Naive thymus-derived CD4-positive, alpha-beta T cell (primary cell): Measurements from ENCODE around the gene SEMA3F. TPM values are rescaled to one million over a fixed set of nuclear protein-coding genes. Genes with fewer than 3 reads are reported as not detected.
A peak's percentile ranks its signal among the peaks of the same experiment; 100 is the strongest.
"Not testable (repeated sequence)": the region's sequence is repeated elsewhere in the genome, so short reads cannot be mapped to it uniquely, and the experiment has no call there.

Experiments
- ATAC-seq: fragments of 150-1000 bp; cut with Tn5 transposase; 2 replicates; pipeline ENCODE4 v1.10.0; 2021; ENCODE audit warnings: mild to moderate bottlenecking, moderate library complexity
- CTCF ChIA-PET: fragments of 350-600 bp; sonication (Branson Sonifier 250); formaldehyde crosslinking; loops from one replicate; lab custom pipeline; 2021; ENCODE audit warnings: antibody characterized with exemption; lab: Charles Lee
- POLR2A ChIA-PET: fragments of 350-600 bp; sonication (Branson Sonifier 250); formaldehyde crosslinking; loops from one replicate; lab custom pipeline; 2021; ENCODE audit warnings: antibody characterized with exemption, inconsistent platforms; lab: Charles Lee
- DNase-seq, 9 donors: peaks; one replicate each; pipeline versions ENCODE4 v3.0.0 to v3.0.0-alpha.2; 2020 to 2022; ENCODE audit warnings: mixed read lengths in 1 of 9
- H3K27ac ChIP-seq: one replicate; pipeline ENCODE4 v1.7.0; 2013; ENCODE audit warnings: mild to moderate bottlenecking, low read depth, low read length, moderate library complexity
- H3K27me3 ChIP-seq, 2 donors: one replicate each; pipeline ENCODE4 v1.7.0; 2013; ENCODE audit warnings: low read length in 2 of 2, mild to moderate bottlenecking in 2 of 2, moderate library complexity in 2 of 2; ENCODE audit not compliant: control insufficient read depth in 2 of 2, insufficient read depth in 2 of 2
- H3K36me3 ChIP-seq, 3 experiments: 1 replicate in 2 of 3; 2 replicates in 1 of 3; pipeline ENCODE4 v1.7.0; 2013; ENCODE audit warnings: low read length in 3 of 3, mild to moderate bottlenecking in 3 of 3, moderate library complexity in 1 of 3; ENCODE audit not compliant: insufficient read depth in 3 of 3, control insufficient read depth in 2 of 3
- H3K4me1 ChIP-seq, 2 donors: one replicate each; pipeline ENCODE4 v1.7.0; 2013; ENCODE audit warnings: low read length in 2 of 2, mild to moderate bottlenecking in 2 of 2, moderate library complexity in 1 of 2; ENCODE audit not compliant: control insufficient read depth in 2 of 2, insufficient read depth in 2 of 2
- H3K4me3 ChIP-seq: 2 replicates; pipeline ENCODE4 v1.7.0; 2013; ENCODE audit warnings: mild to moderate bottlenecking, low read length
- H3K9me3 ChIP-seq, 3 experiments: 1 replicate in 2 of 3; 2 replicates in 1 of 3; pipeline ENCODE4 v1.7.0; 2013; ENCODE audit warnings: low read length in 3 of 3; ENCODE audit not compliant: control insufficient read depth in 2 of 3
- H3K27ac Mint-ChIP-seq, 9 donors: one replicate each; pipeline ENCODE4 v1.8.0; 2020 to 2022; ENCODE audit warnings: mixed read lengths in 9 of 9, mild to moderate bottlenecking in 8 of 9, moderate library complexity in 5 of 9, inconsistent platforms in 2 of 9
- H3K27me3 Mint-ChIP-seq, 5 donors: one replicate each; pipeline ENCODE4 v1.8.0; 2021 to 2022; ENCODE audit warnings: mixed read lengths in 5 of 5, mild to moderate bottlenecking in 1 of 5
- H3K36me3 Mint-ChIP-seq, 5 donors: one replicate each; pipeline ENCODE4 v1.8.0; 2020 to 2022; ENCODE audit warnings: mixed read lengths in 5 of 5, mild to moderate bottlenecking in 3 of 5, inconsistent platforms in 1 of 5
- H3K4me1 Mint-ChIP-seq, 7 donors: one replicate each; pipeline ENCODE4 v1.8.0; 2020 to 2022; ENCODE audit warnings: mixed read lengths in 7 of 7, mild to moderate bottlenecking in 3 of 7, inconsistent platforms in 1 of 7
- H3K4me3 Mint-ChIP-seq, 10 donors: one replicate each; pipeline ENCODE4 v1.8.0; 2020 to 2022; ENCODE audit warnings: mild to moderate bottlenecking in 10 of 10, mixed read lengths in 10 of 10, moderate library complexity in 6 of 10, inconsistent platforms in 2 of 10
- H3K9me3 Mint-ChIP-seq, 11 donors: one replicate each; pipeline ENCODE4 v1.8.0; 2020 to 2022; ENCODE audit warnings: mixed read lengths in 11 of 11, mild to moderate bottlenecking in 4 of 11, inconsistent platforms in 1 of 11, moderate library complexity in 1 of 11
- intact Hi-C, 2 donors: fragments of 100-400 bp; cut with micrococcal nuclease; formaldehyde crosslinking; loops; one replicate each; pipeline ENCODE4 v1.15.1; 2023
- polyA plus RNA-seq, 2 donors: library from polyadenylated mRNA; unstranded; fragments of 300-500 nt; fragmentation: Illumina TruSeq; gene quantifications; one replicate each; pipeline ENCODE4 v1.2.3, GENCODE V29; 2021
- total RNA-seq, 6 experiments: library from RNA in 5 of 6; stranded (reverse) in 5 of 6; gene quantifications; 1 replicate in 5 of 6; 2 replicates in 1 of 6; pipeline ENCODE4 v1.2.3 and lab custom pipeline; 2021 to 2026

Gene SEMA3F
- total and polyA plus RNA-seq, 7 experiments from 2014 or later = 0.34 to 1.1 (median 0.69) TPM; not detected in 4

DNA sequence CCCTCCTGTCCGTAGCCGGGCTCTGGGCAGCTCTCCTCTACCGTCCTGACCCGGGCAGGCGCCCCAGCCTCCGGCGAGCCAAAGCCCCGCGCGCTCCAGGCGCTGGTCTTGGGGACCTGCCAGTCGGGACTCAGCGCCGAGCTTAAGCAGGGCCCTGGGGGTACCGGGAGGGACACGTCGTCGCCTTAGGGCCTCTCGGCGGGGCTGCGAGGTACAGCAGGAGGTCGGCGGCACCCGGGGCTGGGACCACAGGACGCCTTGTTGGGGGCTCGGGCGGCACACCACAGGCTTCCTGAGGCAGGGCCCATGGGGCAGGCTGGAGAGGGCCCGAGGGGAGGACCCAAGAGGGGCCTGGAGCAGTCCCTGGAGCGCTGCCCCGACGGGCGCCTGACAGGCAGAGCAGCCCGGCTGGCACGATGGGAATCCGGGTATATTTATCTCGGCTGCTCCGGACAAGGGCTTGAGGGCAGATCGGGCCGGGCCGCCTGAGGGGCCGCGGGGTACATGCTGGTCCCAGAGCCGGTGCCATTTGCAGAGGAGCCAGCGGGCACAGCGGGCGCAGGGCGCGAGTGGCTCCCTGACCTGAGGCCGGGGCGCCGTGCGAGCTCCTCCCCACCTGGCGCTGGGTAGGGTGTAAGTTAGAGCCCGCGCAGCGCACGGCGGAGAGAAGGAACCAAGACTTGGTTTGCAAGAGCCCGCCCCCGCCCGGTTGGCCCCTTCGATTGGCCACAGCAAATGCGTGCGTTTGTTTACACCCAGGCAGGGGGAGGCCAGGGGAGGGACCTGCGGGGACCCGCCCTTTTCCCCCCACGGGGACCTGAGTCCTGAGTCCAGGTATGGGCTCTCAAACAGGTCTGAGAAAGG is 50.5 kb downstream of the SEMA3F start:
- CTCF ChIA-PET = no interaction called here
- H3K27me3 ChIP-seq = peaks cover 0 to 14% of the 10 kb centered on the region in 2 donors

DNA sequence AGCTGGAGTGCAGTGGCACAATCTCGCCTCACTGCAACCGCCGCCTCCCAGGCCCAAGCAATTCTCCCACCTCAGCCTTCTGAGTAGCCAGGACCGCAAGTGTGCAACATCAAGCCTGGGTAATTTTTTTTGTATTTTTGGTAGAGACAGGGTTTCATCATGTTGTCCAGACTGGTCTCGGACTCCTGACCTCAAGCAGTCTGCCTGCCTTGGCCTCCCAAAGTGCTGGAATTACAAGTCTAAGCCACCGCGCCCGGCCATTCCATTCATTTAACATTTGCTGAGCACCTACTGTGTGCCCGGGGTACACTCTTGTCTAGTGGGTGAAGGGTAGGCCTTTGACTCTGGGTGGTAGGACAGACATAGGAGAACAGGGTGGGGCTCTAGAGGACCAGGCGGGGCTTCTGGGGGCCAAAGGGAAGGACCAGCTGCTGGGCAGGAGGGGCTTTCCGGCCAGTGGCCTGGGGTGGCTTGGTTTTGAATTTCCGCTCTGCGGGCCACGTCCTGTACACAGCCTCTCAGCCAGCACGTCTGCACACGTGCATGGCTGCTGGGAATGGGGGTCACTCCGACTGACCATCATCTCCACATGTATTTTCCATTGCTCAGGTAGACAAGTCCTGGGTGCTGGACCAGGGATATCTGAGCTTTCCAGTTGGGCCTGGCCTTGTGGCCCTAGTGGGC is 52.4 kb downstream of the SEMA3F start:
- Mint-ChIP-seq H3K27me3 (peaks cover 26 to 51% (median 32%) of the 10 kb centered on the region in 5 donors), H3K36me3 (peaks cover 0 to 5% (median 0%) of the 10 kb centered on the region in 5 donors), H3K9me3 (no peaks in the 10 kb centered on the region), H3K4me3 (no peak overlapping the region), H3K4me1 (peaks cover 0 to 2% (median 0%) of the 10 kb centered on the region in 7 donors), H3K27ac (no peak overlapping the region)
- Histone ChIP-seq H3K36me3 (no peaks in the 10 kb centered on the region), H3K9me3 (no peaks in the 10 kb centered on the region), H3K4me3 (no peak overlapping the region), H3K27ac (no peak overlapping the region), H3K27me3 (peaks cover 0 to 10% of the 10 kb centered on the region in 2 donors), H3K4me1 (peaks cover 0 to 6% of the 10 kb centered on the region in 2 donors)
- intact Hi-C loops = no loop called here
- POLR2A ChIA-PET = no interaction called here
- no peak for DNase-seq
- no peak for ATAC-seq
- CTCF ChIA-PET = no interaction called here

More for the DNA sequence above, 50.5 kb downstream of the SEMA3F start:
- H3K9me3 Mint-ChIP-seq = no peaks in the 10 kb centered on the region
- Histone ChIP-seq H3K9me3 (no peaks in the 10 kb centered on the region), H3K27ac (no peak overlapping the region), H3K4me1 (peaks cover 0 to 6% of the 10 kb centered on the region in 2 donors), H3K36me3 (no peaks in the 10 kb centered on the region), H3K4me3 (no peak overlapping the region)
- peak overlapping the region in 7 of 10 donors; percentile 32 to 70 (median 45) for H3K4me3 Mint-ChIP-seq
- H3K27me3 Mint-ChIP-seq = peaks cover 36 to 58% (median 43%) of the 10 kb centered on the region in 5 donors
- ATAC-seq (peak; percentile 68), DNase-seq (peak in 6 of 9 donors; percentile 17 to 41 (median 26))
- peaks cover 0 to 5% (median 0%) of the 10 kb centered on the region in 5 donors for H3K36me3 Mint-ChIP-seq
- H3K4me1 Mint-ChIP-seq = peaks cover 0 to 4% (median 0%) of the 10 kb centered on the region in 7 donors
- intact Hi-C loops = no loop called here
- POLR2A ChIA-PET = no interaction called here
- no peak overlapping the region for H3K27ac Mint-ChIP-seq

DNA sequence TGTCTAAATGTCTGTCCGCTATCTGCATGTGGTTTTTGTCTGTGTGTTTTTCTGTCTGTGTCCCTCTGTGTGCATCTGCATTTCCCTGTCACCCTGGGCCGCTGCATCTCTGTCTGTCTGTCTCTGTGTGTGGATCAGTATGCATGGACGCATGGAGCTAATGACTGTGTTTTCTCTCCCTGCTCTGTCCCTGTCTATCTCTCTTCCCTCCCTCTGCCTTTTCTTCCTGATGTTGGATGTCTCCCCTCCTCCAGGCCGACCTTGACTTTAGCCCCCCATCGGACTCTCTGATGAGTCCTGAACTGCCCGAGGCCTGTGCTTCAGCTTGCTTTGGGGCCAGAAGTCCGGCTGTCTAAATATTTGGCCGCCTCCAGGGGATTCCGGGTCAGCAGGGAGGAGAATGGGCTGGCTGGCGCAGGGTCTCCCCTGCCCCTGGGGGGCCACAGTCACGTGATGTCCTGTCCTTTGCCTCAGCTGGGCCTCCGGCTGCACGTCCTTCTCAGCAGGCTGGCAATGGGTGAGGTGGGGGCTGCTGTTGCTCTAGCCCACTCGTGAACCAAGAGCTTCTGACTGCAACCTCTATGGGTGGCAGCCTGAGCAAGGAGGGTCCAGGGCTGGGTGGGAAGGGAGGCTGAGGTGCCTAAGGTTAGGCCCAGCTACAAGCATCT is 53.7 kb downstream of the SEMA3F start:
- intact Hi-C loops = no loop called here
- Mint-ChIP-seq H3K36me3 (no peaks in the 10 kb centered on the region), H3K4me1 (peaks cover 0 to 2% (median 0%) of the 10 kb centered on the region in 7 donors), H3K27ac (no peak overlapping the region), H3K27me3 (peaks cover 17 to 40% (median 23%) of the 10 kb centered on the region in 5 donors), H3K4me3 (no peak overlapping the region), H3K9me3 (no peaks in the 10 kb centered on the region)
- Histone ChIP-seq H3K4me3 (no peak overlapping the region), H3K4me1 (peaks cover 0 to 6% of the 10 kb centered on the region in 2 donors), H3K36me3 (no peaks in the 10 kb centered on the region), H3K27ac (no peak overlapping the region), H3K27me3 (peaks cover 0 to 4% of the 10 kb centered on the region in 2 donors), H3K9me3 (no peaks in the 10 kb centered on the region)
- DNase-seq (no peak), ATAC-seq (no peak)
- POLR2A ChIA-PET = interaction anchor here (0.6 kb wide), 1 partner anchor 97 kb away, joined by 5 read pairs; no protein-coding TSS in a partner anchor
- CTCF ChIA-PET = no interaction called here

DNA sequence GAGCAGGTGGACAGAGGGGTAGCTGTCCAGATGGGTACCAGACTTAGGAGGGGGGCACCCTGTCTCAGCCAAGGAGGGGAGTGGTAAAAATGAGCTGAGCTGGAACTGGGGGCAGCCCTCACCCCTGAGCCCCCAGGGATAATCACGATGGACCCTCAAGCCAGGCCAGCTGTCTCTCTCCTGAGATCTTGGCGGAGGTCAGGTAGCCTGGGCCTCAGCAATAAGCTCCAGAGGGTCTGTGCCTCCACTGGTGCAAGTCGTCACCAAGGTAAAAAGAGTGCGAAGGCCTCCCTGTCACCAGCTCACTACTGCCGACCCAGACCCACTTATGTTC is 55.0 kb downstream of the SEMA3F start:
- Histone ChIP-seq H3K27me3 (no peaks in the 10 kb centered on the region), H3K36me3 (no peaks in the 10 kb centered on the region), H3K4me1 (peaks cover 0 to 6% of the 10 kb centered on the region in 2 donors), H3K27ac (no peak overlapping the region), H3K9me3 (no peaks in the 10 kb centered on the region), H3K4me3 (no peak overlapping the region)
- CTCF ChIA-PET = interaction anchor here (1.5 kb wide), 1 partner anchor 11 kb away, joined by 4 read pairs; no protein-coding TSS in a partner anchor
- POLR2A ChIA-PET = no interaction called here
- Mint-ChIP-seq H3K9me3 (no peaks in the 10 kb centered on the region), H3K36me3 (no peaks in the 10 kb centered on the region), H3K4me1 (peaks cover 0 to 2% (median 0%) of the 10 kb centered on the region in 7 donors), H3K4me3 (no peak overlapping the region), H3K27ac (no peak overlapping the region), H3K27me3 (peaks cover 11 to 29% (median 23%) of the 10 kb centered on the region in 5 donors)
- ATAC-seq (no peak), DNase-seq (no peak)
- intact Hi-C loops = no loop called here

DNA sequence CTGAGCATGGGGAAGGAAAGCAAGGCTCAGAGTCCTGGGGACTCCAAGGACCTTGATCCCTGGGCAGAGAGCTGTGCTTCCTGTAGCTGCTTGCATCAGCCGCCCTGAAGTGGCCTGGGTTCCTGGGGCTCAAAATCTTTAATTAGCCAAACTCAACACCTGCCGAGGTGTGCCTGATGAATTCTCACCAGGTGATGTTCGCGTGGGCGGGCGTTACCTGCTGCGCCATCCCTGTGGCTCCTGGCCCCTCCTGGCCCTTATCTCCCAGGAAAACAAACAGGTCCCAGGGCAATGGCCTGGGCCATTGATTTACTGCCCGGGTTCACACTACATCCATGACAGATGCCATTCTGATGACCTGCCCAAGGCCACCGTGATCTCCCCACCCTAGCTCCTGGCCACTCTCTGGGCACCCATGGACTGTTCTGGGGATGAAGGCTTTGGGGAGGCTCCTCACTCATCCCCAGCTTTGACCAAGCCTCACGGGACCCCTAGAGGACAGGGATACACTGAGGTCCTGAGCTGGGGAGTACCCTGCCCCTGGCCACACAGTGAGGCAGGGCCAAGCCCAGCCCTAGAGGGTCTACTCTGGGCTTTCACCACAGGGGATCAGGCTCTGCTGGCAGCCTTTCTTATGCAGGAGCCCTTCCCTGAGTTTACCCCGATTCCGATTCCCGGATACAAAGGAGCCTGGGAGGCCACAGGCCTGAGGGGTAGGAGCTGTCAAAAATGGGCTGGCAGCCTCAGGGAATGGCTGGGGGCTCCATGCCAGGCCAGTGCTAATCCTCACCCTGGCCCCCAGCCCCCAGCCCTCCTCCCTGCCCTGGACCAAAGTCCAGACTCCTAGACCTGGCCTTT is 55.6 kb downstream of the SEMA3F start:
- no peak overlapping the region for H3K4me3 ChIP-seq
- Mint-ChIP-seq H3K4me1 (no peaks in the 10 kb centered on the region), H3K27me3 (peaks cover 11 to 28% (median 23%) of the 10 kb centered on the region in 5 donors), H3K27ac (no peak overlapping the region), H3K4me3 (no peak overlapping the region), H3K36me3 (no peaks in the 10 kb centered on the region), H3K9me3 (no peaks in the 10 kb centered on the region)
- H3K4me1 ChIP-seq = peaks cover 0 to under 1% of the 10 kb centered on the region in 2 donors
- H3K36me3 ChIP-seq = no peaks in the 10 kb centered on the region
- intact Hi-C loops = no loop called here
- H3K9me3 ChIP-seq = no peaks in the 10 kb centered on the region
- ATAC-seq (no peak), DNase-seq (no peak)
- POLR2A ChIA-PET = no interaction called here
- no peaks in the 10 kb centered on the region for H3K27me3 ChIP-seq
- H3K27ac ChIP-seq = no peak overlapping the region
- CTCF ChIA-PET = interaction anchor here (1.5 kb wide), 1 partner anchor 11 kb away, joined by 4 read pairs; no protein-coding TSS in a partner anchor

DNA sequence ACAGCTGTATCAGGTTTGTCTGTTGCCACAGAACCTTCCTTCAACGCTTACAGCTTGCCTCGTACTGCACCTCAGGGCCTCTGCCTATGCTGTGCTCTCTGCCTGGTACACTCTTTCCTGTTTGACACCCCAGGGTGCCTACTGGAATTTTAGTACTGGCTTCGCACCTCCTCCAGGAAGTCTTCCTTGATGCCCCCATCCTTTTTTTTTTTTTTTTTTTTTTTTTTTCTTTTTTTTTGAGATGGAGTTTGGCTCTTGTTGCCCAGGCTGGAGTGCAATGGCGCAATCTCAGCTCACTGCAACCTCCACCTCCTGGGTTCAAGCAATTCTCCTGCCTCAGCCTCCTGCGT is 56.2 kb downstream of the SEMA3F start:
- H3K27me3 ChIP-seq, H3K4me3 ChIP-seq, POLR2A ChIA-PET, H3K27ac Mint-ChIP-seq, H3K9me3 ChIP-seq, H3K4me3 Mint-ChIP-seq, DNase-seq, H3K36me3 ChIP-seq, ATAC-seq, H3K9me3 Mint-ChIP-seq, H3K4me1 ChIP-seq, H3K4me1 Mint-ChIP-seq, H3K27ac ChIP-seq, H3K36me3 Mint-ChIP-seq, intact Hi-C loops: not testable (repeated sequence)
- CTCF ChIA-PET = interaction anchor here (1.1 to 1.5 kb wide), 2 partner anchors 10 to 17 kb away, joined by 4 to 6 read pairs; no protein-coding TSS in a partner anchor
- H3K27me3 Mint-ChIP-seq = peaks cover 8 to 25% (median 19%) of the 10 kb centered on the region in 5 donors
